ENCODE data around the gene GPR162. TPM values are rescaled to one million over a fixed set of nuclear protein-coding genes. Genes with fewer than 3 reads are reported as not detected.
A peak's percentile ranks its signal among the peaks of the same experiment; 100 is the strongest.

The GPR162 gene
- total and polyA plus RNA-seq, 7 donors: 1.2 to 16.1 (median 7.3) TPM

DNA sequence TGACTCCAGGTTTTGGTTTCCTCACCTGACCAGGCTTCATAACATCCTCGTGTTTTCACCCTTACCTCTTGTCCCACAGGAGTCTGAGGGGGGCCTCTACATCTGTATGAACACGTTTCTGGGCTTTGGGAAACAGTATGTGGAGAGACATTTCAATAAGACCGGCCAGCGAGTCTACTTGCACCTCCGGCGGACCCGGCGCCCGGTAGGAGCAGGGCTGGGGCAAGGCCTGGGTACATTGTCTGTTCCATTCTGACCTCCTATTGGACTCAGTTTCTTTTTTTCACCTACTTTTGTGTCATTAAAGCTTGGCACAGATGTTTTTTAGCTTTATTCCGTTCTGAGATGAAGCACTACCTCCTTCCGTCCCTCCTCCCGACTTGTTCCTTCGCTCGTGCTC is 33.7 kb downstream of the GPR162 start:
- Histone ChIP-seq H3K27ac (peak overlapping the region in 1 of 4 donors; percentile 6), H3K9me3 (no peaks in the 10 kb centered on the region)
- TF ChIP-seq EP300 (IDR thresholded peaks at IDR 0.05) (no peak), POLR2AphosphoS5 (IDR thresholded peaks at IDR 0.05) (no peak), POLR2A (IDR thresholded peaks at IDR 0.05) (no peak)
- TF ChIP-seq, protein P1, sequence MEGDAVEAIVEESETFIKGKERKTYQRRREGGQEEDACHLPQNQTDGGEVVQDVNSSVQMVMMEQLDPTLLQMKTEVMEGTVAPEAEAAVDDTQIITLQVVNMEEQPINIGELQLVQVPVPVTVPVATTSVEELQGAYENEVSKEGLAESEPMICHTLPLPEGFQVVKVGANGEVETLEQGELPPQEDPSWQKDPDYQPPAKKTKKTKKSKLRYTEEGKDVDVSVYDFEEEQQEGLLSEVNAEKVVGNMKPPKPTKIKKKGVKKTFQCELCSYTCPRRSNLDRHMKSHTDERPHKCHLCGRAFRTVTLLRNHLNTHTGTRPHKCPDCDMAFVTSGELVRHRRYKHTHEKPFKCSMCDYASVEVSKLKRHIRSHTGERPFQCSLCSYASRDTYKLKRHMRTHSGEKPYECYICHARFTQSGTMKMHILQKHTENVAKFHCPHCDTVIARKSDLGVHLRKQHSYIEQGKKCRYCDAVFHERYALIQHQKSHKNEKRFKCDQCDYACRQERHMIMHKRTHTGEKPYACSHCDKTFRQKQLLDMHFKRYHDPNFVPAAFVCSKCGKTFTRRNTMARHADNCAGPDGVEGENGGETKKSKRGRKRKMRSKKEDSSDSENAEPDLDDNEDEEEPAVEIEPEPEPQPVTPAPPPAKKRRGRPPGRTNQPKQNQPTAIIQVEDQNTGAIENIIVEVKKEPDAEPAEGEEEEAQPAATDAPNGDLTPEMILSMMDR (IDR thresholded peaks at IDR 0.05): no peak

DNA sequence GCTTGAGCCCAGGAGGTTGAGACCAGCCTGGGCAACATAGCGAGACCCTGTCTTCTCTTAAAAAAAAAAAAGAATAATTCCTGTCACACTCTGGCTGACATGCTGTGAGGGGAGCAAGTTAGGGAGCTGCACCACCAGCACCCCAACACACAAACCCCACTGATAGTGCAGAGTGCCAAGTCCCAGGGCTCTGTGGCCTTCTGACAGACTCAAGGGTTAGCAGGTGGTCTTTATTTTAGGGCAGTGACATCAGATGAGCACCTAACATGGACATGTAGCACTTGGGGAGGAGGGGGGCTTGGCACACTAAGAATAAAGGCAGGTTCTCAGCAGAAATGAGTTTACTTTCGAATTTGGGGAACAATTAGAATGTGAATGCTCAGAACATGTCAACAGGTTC is 37.2 kb downstream of the GPR162 start:
- H3K4me1 ChIP-seq: peaks cover 0 to 5% (median 2%) of the 10 kb centered on the region in 4 donors
- H3K27ac ChIP-seq: no peak overlapping the region
- H3K9me3 ChIP-seq: no peaks in the 10 kb centered on the region
- H3K4me3 ChIP-seq: no peak overlapping the region
- TF ChIP-seq, protein P1 (IDR thresholded peaks at IDR 0.05): no peak
- no peak for TF ChIP-seq POLR2AphosphoS5 (IDR thresholded peaks at IDR 0.05)
- WGBS, 2 donors: 96 to 99% methylated on average over 2 of the region's 2 CpGs
- H3K27me3 ChIP-seq: no peaks in the 10 kb centered on the region
- peaks cover 49 to 87% (median 75%) of the 10 kb centered on the region in 4 donors for H3K36me3 ChIP-seq
- intact Hi-C loops (cut with DNase I): no loop called here
- no peak for DNase-seq

More for the DNA sequence above, 33.7 kb downstream of the GPR162 start:
- Histone ChIP-seq H3K4me3 (no peak overlapping the region), H3K27me3 (no peaks in the 10 kb centered on the region), H3K4me1 (peaks cover 0 to 22% (median 15%) of the 10 kb centered on the region in 4 donors), H3K36me3 (peaks cover 31 to 52% (median 47%) of the 10 kb centered on the region in 4 donors)
- 92 to 94% methylated on average over 14 of the region's 14 CpGs for WGBS, 2 donors
- intact Hi-C loops (cut with DNase I): no loop called here
- no peak for DNase-seq

DNA sequence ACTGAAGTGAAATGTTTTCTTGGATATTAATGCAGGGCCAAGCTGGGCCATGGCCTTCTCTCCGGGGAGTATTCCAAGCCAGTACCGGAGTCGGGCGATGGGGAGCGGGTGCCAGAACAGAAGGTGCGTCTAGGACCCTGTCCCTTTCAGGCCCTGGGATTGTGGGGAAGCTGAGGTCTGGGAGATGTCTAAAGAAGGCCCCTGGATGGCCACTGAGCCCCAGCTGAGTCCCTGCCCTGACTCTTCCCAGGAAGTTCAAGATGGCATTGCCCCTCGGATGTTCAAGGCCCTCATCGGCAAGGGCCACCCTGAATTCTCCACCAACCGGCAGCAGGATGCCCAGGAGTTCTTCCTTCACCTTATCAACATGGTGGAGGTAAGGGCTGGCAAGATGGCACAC is 38.5 kb downstream of the GPR162 start:
- Histone ChIP-seq H3K4me3 (no peak overlapping the region), H3K36me3 (peaks cover 49 to 100% (median 81%) of the 10 kb centered on the region in 4 donors), H3K27ac (no peak overlapping the region), H3K27me3 (no peaks in the 10 kb centered on the region), H3K4me1 (no peaks in the 10 kb centered on the region), H3K9me3 (no peaks in the 10 kb centered on the region)
- intact Hi-C loops (cut with DNase I): loop anchor here (10.0 kb wide), 1 partner anchor 255 kb away; no protein-coding TSS in a partner anchor
- TF ChIP-seq, protein P1 (IDR thresholded peaks at IDR 0.05): no peak
- TF ChIP-seq POLR2A (IDR thresholded peaks at IDR 0.05): no peak
- TF ChIP-seq POLR2AphosphoS5 (IDR thresholded peaks at IDR 0.05): no peak
- TF ChIP-seq EP300 (IDR thresholded peaks at IDR 0.05): no peak
- WGBS, 2 donors: 97 to 98% methylated on average over 9 of the region's 9 CpGs
- DNase-seq: no peak

DNA sequence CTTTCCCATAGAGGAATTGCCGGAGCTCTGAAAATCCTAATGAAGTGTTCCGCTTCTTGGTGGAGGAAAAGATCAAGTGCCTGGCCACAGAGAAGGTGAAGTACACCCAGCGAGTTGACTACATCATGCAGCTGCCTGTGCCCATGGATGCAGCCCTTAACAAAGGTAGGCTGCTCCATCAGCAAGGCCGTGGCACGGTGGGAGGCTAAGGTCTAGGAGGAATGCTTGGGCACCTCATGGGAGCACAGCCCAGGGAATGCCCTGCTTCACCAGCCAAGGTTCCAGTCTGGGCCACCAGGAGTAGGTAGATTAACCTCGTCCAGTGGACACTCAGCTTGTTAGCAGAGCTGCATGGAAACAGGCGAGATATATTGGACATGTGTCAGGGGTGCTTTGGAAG is 39.3 kb downstream of the GPR162 start:
- TF ChIP-seq POLR2A (IDR thresholded peaks at IDR 0.05) (no peak), EP300 (IDR thresholded peaks at IDR 0.05) (no peak), POLR2AphosphoS5 (IDR thresholded peaks at IDR 0.05) (no peak)
- TF ChIP-seq, protein P1 (IDR thresholded peaks at IDR 0.05): no peak
- H3K9me3 ChIP-seq: no peaks in the 10 kb centered on the region
- H3K4me1 ChIP-seq: no peaks in the 10 kb centered on the region
- intact Hi-C loops (cut with DNase I): loop anchor here (10.0 kb wide), 1 partner anchor 254 kb away; no protein-coding TSS in a partner anchor
- H3K27me3 ChIP-seq: no peaks in the 10 kb centered on the region
- H3K36me3 ChIP-seq: peaks cover 46 to 100% (median 78%) of the 10 kb centered on the region in 4 donors
- no peak overlapping the region for H3K27ac ChIP-seq
- WGBS, 2 donors: 97 to 98% methylated on average over 7 of the region's 7 CpGs
- no peak for DNase-seq
- H3K4me3 ChIP-seq: no peak overlapping the region

DNA sequence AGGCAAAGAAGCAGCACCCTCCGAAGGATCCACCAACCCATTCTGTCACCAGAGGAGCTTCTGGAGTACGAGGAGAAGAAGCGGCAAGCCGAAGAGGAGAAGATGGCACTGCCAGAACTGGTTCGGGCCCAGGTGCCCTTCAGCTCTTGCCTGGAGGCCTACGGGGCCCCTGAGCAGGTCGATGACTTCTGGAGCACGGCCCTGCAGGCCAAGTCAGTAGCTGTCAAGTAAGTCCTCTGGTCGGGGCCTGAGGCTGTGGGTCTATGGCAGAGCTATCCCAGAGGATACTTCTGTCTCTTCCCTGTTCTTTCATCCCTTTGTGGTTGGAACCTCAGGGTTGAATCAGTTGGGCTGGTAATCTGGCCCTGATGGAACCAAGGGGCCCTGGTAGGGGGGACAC is 39.8 kb downstream of the GPR162 start:
- TF ChIP-seq POLR2AphosphoS5 (IDR thresholded peaks at IDR 0.05) (no peak), POLR2A (IDR thresholded peaks at IDR 0.05) (no peak), EP300 (IDR thresholded peaks at IDR 0.05) (no peak)
- TF ChIP-seq, protein P1 (IDR thresholded peaks at IDR 0.05): no peak
- 96% methylated on average over 9 of the region's 9 CpGs for WGBS, 2 donors
- Histone ChIP-seq H3K36me3 (peaks cover 41 to 99% (median 77%) of the 10 kb centered on the region in 4 donors), H3K4me1 (peaks cover 0 to 1% (median 0%) of the 10 kb centered on the region in 4 donors), H3K4me3 (no peak overlapping the region), H3K27me3 (no peaks in the 10 kb centered on the region), H3K27ac (no peak overlapping the region), H3K9me3 (no peaks in the 10 kb centered on the region)
- DNase-seq: no peak
- intact Hi-C loops (cut with DNase I): loop anchor here (10.0 kb wide), 1 partner anchor 253 kb away; no protein-coding TSS in a partner anchor

Data from sigmoid colon (tissue), 7 donors.